SK-N-SH treated with all-trans-retinoic acid at 6 μM for 48 hours (cell line): ENCODE measurements around the gene SOX5.

Experiments used
- ATAC-seq: fragments of 200-7000 bp; cut with Tn5 transposase; 3 replicates; pipeline ENCODE4 v1.9.1; 2020; ENCODE audit warnings: mild to moderate bottlenecking, moderate library complexity
- ARNTL ChIP-seq: fragments of 450-650 bp; formaldehyde crosslinking; IDR thresholded peaks from 2 replicates; pipeline ENCODE4 v1.5.0; 2020; ENCODE audit warnings: low read depth, mild to moderate bottlenecking, moderate library complexity, borderline replicate concordance
- BACH2 ChIP-seq: fragments of 250-450 bp; sonication (Bioruptor Pico); IDR thresholded peaks from 2 replicates; pipeline ENCODE4 v1.9.0; 2021; ENCODE audit warnings: mild to moderate bottlenecking, borderline replicate concordance
- CREB5 ChIP-seq: fragments of 250-450 bp; sonication (Bioruptor Pico); IDR thresholded peaks from 2 replicates; pipeline ENCODE4 v1.5.1; 2020; ENCODE audit warnings: low read depth, mild to moderate bottlenecking, moderate library complexity
- ESRRG ChIP-seq: fragments of 250-450 bp; sonication (Bioruptor Pico); IDR thresholded peaks from 2 replicates; pipeline ENCODE4 v1.6.1; 2021; ENCODE audit warnings: mild to moderate bottlenecking
- GLIS3 ChIP-seq: fragments of 250-450 bp; sonication (Bioruptor Pico); IDR thresholded peaks from 2 replicates; pipeline ENCODE4 v1.5.0; 2020; ENCODE audit warnings: mild to moderate bottlenecking, moderate library complexity
- ISL1 ChIP-seq: fragments of 250-450 bp; sonication (Bioruptor Pico); IDR thresholded peaks from 2 replicates; pipeline ENCODE4 v2.1.2; 2022; ENCODE audit warnings: mild to moderate bottlenecking, moderate library complexity
- OSR1 ChIP-seq: fragments of 250-450 bp; sonication (Bioruptor Pico); IDR thresholded peaks from 2 replicates; pipeline ENCODE4 v1.8.0; 2022; ENCODE audit warnings: moderate library complexity, mild to moderate bottlenecking, inconsistent platforms
- PPARA ChIP-seq: fragments of 250-450 bp; sonication (Bioruptor Pico); IDR thresholded peaks from 2 replicates; pipeline ENCODE4 v1.5.0; 2020; ENCODE audit warnings: mild to moderate bottlenecking, borderline replicate concordance
- RARB ChIP-seq: fragments of 250-450 bp; sonication (Bioruptor Pico); IDR thresholded peaks from 2 replicates; pipeline ENCODE4 v1.8.0; 2021; ENCODE audit warnings: mild to moderate bottlenecking, moderate library complexity
- SNAI2 ChIP-seq: fragments of 250-450 bp; sonication (Bioruptor Pico); IDR thresholded peaks from 2 replicates; pipeline ENCODE4 v1.5.0; 2020; ENCODE audit warnings: mild to moderate bottlenecking, moderate library complexity
- TCF4 ChIP-seq: fragments of 250-450 bp; sonication (Bioruptor Pico); IDR thresholded peaks from 2 replicates; pipeline ENCODE4 v1.8.0; 2021; ENCODE audit warnings: mild to moderate bottlenecking, moderate library complexity, borderline replicate concordance
- ZC3H10 ChIP-seq: fragments of 250-450 bp; sonication (Bioruptor Pico); IDR thresholded peaks from 2 replicates; pipeline ENCODE4 v1.5.1; 2021; ENCODE audit warnings: mild to moderate bottlenecking, moderate library complexity
- ZFP3 ChIP-seq: fragments of 250-450 bp; sonication (Bioruptor Pico); IDR thresholded peaks from 2 replicates; pipeline ENCODE4 v1.5.0; 2020; ENCODE audit warnings: mild to moderate bottlenecking, moderate library complexity
- ZFP30 ChIP-seq: fragments of 450-650 bp; formaldehyde crosslinking; IDR thresholded peaks from 2 replicates; pipeline ENCODE4 v1.5.0; 2022; ENCODE audit warnings: mild to moderate bottlenecking, moderate library complexity
- ZNF70 ChIP-seq: fragments of 450-650 bp; formaldehyde crosslinking; IDR thresholded peaks from 2 replicates; pipeline ENCODE4 v1.5.0; 2020; ENCODE audit warnings: mild to moderate bottlenecking, moderate library complexity
- ZNF8 ChIP-seq: fragments of 450-650 bp; formaldehyde crosslinking; IDR thresholded peaks from 2 replicates; pipeline ENCODE4 v1.5.0; 2020; ENCODE audit warnings: mild to moderate bottlenecking, moderate library complexity
- TF ChIP-seq, protein P1 (sequence below): fragments of 250-450 bp; sonication (Bioruptor Pico); IDR thresholded peaks from 2 replicates; pipeline ENCODE4 v1.8.0; 2020; ENCODE audit warnings: mild to moderate bottlenecking, moderate library complexity, borderline replicate concordance
- TF ChIP-seq, protein P2 (sequence below): fragments of 250-450 bp; sonication (Bioruptor Pico); IDR thresholded peaks from 2 replicates; pipeline ENCODE4 v1.8.0; 2021; ENCODE audit warnings: low read depth, mild to moderate bottlenecking, moderate library complexity, borderline replicate concordance
- TF ChIP-seq, protein P3 (sequence below): fragments of 250-450 bp; sonication (Bioruptor Pico); IDR thresholded peaks from 2 replicates; pipeline ENCODE4 v1.5.0; 2020; ENCODE audit warnings: mild to moderate bottlenecking, moderate library complexity
- TF ChIP-seq, protein P4 (sequence below): fragments of 250-450 bp; sonication (Bioruptor Pico); IDR thresholded peaks from 2 replicates; pipeline ENCODE4 v1.5.1; 2021; ENCODE audit warnings: mild to moderate bottlenecking, moderate library complexity

The SOX5 gene

DNA sequence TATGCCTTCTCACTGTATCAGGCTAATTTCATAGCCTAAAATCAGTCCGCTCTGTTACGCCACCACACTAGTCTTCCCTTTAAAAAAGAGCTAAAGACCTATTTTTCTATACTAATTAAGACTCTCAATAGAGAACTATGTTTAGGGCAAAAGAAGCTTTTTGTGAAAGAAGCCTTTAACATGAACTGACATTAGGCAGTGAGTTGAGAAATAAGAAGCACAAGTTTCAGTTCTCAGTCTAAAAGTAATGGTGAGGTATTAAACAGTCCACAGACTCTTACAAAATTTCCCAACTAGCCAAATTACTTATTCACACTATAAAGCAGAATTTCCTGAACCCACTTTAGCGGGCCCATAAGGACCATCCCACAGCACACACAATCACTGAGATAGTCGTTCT, 93.7 kb downstream of the SOX5 start:
- ATAC-seq, result no peak
- TF ChIP-seq GLIS3 (no peak), ZFP30 (CRISPR knock-in tag) (no peak), ZNF70 (CRISPR knock-in tag) (no peak), ZNF8 (no peak), SNAI2 (no peak), ZC3H10 (CRISPR knock-in tag) (no peak), RARB (CRISPR knock-in tag) (no peak), ESRRG (CRISPR knock-in tag) (no peak), CREB5 (CRISPR knock-in tag) (no peak), ZFP3 (CRISPR knock-in tag) (no peak), PPARA (no peak), ARNTL (CRISPR knock-in tag) (no peak), ISL1 (no peak), TCF4 (CRISPR knock-in tag) (no peak), BACH2 (no peak)
- TF ChIP-seq, protein P1, sequence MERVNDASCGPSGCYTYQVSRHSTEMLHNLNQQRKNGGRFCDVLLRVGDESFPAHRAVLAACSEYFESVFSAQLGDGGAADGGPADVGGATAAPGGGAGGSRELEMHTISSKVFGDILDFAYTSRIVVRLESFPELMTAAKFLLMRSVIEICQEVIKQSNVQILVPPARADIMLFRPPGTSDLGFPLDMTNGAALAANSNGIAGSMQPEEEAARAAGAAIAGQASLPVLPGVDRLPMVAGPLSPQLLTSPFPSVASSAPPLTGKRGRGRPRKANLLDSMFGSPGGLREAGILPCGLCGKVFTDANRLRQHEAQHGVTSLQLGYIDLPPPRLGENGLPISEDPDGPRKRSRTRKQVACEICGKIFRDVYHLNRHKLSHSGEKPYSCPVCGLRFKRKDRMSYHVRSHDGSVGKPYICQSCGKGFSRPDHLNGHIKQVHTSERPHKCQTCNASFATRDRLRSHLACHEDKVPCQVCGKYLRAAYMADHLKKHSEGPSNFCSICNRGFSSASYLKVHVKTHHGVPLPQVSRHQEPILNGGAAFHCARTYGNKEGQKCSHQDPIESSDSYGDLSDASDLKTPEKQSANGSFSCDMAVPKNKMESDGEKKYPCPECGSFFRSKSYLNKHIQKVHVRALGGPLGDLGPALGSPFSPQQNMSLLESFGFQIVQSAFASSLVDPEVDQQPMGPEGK (CRISPR knock-in tag), result no peak
- TF ChIP-seq, protein P2, sequence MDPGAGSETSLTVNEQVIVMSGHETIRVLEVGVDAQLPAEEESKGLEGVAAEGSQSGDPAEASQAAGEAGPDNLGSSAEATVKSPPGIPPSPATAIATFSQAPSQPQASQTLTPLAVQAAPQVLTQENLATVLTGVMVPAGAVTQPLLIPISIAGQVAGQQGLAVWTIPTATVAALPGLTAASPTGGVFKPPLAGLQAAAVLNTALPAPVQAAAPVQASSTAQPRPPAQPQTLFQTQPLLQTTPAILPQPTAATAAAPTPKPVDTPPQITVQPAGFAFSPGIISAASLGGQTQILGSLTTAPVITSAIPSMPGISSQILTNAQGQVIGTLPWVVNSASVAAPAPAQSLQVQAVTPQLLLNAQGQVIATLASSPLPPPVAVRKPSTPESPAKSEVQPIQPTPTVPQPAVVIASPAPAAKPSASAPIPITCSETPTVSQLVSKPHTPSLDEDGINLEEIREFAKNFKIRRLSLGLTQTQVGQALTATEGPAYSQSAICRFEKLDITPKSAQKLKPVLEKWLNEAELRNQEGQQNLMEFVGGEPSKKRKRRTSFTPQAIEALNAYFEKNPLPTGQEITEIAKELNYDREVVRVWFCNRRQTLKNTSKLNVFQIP (CRISPR knock-in tag), result no peak
- TF ChIP-seq, protein P3, sequence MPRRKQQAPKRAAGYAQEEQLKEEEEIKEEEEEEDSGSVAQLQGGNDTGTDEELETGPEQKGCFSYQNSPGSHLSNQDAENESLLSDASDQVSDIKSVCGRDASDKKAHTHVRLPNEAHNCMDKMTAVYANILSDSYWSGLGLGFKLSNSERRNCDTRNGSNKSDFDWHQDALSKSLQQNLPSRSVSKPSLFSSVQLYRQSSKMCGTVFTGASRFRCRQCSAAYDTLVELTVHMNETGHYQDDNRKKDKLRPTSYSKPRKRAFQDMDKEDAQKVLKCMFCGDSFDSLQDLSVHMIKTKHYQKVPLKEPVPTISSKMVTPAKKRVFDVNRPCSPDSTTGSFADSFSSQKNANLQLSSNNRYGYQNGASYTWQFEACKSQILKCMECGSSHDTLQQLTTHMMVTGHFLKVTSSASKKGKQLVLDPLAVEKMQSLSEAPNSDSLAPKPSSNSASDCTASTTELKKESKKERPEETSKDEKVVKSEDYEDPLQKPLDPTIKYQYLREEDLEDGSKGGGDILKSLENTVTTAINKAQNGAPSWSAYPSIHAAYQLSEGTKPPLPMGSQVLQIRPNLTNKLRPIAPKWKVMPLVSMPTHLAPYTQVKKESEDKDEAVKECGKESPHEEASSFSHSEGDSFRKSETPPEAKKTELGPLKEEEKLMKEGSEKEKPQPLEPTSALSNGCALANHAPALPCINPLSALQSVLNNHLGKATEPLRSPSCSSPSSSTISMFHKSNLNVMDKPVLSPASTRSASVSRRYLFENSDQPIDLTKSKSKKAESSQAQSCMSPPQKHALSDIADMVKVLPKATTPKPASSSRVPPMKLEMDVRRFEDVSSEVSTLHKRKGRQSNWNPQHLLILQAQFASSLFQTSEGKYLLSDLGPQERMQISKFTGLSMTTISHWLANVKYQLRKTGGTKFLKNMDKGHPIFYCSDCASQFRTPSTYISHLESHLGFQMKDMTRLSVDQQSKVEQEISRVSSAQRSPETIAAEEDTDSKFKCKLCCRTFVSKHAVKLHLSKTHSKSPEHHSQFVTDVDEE (CRISPR knock-in tag), result no peak
- TF ChIP-seq, protein P4, sequence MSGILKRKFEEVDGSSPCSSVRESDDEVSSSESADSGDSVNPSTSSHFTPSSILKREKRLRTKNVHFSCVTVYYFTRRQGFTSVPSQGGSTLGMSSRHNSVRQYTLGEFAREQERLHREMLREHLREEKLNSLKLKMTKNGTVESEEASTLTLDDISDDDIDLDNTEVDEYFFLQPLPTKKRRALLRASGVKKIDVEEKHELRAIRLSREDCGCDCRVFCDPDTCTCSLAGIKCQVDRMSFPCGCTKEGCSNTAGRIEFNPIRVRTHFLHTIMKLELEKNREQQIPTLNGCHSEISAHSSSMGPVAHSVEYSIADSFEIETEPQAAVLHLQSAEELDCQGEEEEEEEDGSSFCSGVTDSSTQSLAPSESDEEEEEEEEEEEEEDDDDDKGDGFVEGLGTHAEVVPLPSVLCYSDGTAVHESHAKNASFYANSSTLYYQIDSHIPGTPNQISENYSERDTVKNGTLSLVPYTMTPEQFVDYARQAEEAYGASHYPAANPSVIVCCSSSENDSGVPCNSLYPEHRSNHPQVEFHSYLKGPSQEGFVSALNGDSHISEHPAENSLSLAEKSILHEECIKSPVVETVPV (CRISPR knock-in tag), result no peak

DNA sequence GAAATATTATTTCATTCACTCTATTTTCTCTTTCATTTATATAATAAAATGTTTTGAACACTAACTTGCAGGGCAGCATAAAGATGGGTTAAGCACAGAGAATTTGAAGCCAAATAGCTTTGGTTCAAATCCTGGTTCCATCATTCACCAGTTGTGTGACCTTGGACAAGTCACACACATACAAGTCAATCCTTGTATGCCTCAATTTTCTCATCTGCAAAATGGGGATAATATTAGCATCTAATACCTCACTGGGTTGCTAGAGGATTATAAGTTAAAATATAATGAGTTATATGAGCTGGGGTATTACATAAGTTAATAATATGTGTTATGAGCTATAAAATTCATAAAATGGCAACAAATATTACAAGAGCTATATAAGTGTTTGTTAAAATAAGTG, 94.9 kb downstream of the SOX5 start:
- ATAC-seq, result no peak
- TF ChIP-seq, protein P3 (CRISPR knock-in tag), result no peak
- TF ChIP-seq ESRRG (CRISPR knock-in tag) (no peak), PPARA (no peak), OSR1 (CRISPR knock-in tag) (no peak), ISL1 (no peak), TCF4 (CRISPR knock-in tag) (no peak), ZFP30 (CRISPR knock-in tag) (no peak), BACH2 (no peak), ZFP3 (CRISPR knock-in tag) (no peak), SNAI2 (no peak), ZNF8 (no peak), RARB (CRISPR knock-in tag) (no peak)
- TF ChIP-seq, protein P2 (CRISPR knock-in tag), result no peak
- TF ChIP-seq, protein P1 (CRISPR knock-in tag), result no peak
